Endothelial cell of umbilical vein (primary cell): ENCODE results near the gene ZNF649. TPM values are rescaled to one million over a fixed set of nuclear protein-coding genes. Genes with fewer than 3 reads are reported as not detected.

Source experiments
- BruUV-seq: library from RNA; stranded (reverse); fragments of 400-500 nt; replicated peaks from 2 replicates; lab custom pipeline; 2021; lab: Mats Ljungman, UMichigan
- CTCF ChIA-PET: fragments of 300-600, 350-600 bp; sonication (Branson Sonifier 250); formaldehyde crosslinking; loops from one replicate; lab custom pipeline; 2021; ENCODE audit warnings: antibody characterized with exemption, inconsistent platforms; lab: Charles Lee
- POLR2A ChIA-PET: fragments of 300-600, 350-600 bp; sonication (Branson Sonifier 250); formaldehyde crosslinking; loops from one replicate; lab custom pipeline; 2021; ENCODE audit warnings: antibody characterized with exemption, inconsistent platforms; lab: Charles Lee
- DNase-seq: peaks from one replicate; pipeline ENCODE4 v3.0.0-alpha.2; 2011; ENCODE audit warnings: low read depth, low spot score
- FAIRE-seq: peaks from 2 replicates; lab custom pipeline; 2011; peaks lifted over from hg19 to GRCh38; lab: Jason Lieb, UNC
- H2AFZ ChIP-seq: 2 replicates; pipeline ENCODE4 v1.6.0; 2012; ENCODE audit warnings: low read depth, low read length, control low read depth, inconsistent platforms
- H3K27ac ChIP-seq: 2 replicates; pipeline ENCODE4 v1.5.1; 2011; ENCODE audit warnings: low read depth, mild to moderate bottlenecking, control low read depth, low read length, moderate library complexity; ENCODE audit not compliant: insufficient read depth
- H3K27me3 ChIP-seq, 2 experiments: 2 replicates each; pipeline versions ENCODE4 v1.6.0 to v1.6.1; 2011; ENCODE audit warnings: low read length in 2 of 2, mixed read lengths in 1 of 2; ENCODE audit not compliant: control insufficient read depth in 2 of 2, insufficient read depth in 2 of 2
- H3K36me3 ChIP-seq, 2 experiments: 2 replicates in 1 of 2; 3 replicates in 1 of 2; pipeline ENCODE4 v1.5.1; 2011; ENCODE audit warnings: low read length in 2 of 2, mild to moderate bottlenecking in 1 of 2, moderate library complexity in 1 of 2; ENCODE audit not compliant: control insufficient read depth in 2 of 2, insufficient read depth in 2 of 2; ENCODE audit errors: extremely low read depth in 1 of 2
- H3K4me1 ChIP-seq: 3 replicates; pipeline ENCODE4 v1.5.1; 2011; ENCODE audit warnings: mild to moderate bottlenecking, low read length; ENCODE audit not compliant: control insufficient read depth, insufficient read depth; ENCODE audit errors: extremely low read depth
- H3K4me2 ChIP-seq: 2 replicates; pipeline ENCODE4 v1.6.1; 2011; ENCODE audit warnings: low read length, control low read depth, mixed read lengths; ENCODE audit not compliant: insufficient read depth
- H3K4me3 ChIP-seq, 3 experiments: fragments of 200-600 bp in 1 of 3; sonication (generic), shearing (Covaris generic) in 1 of 3; replicated peaks in 1 of 3; 2 replicates each; pipeline ENCODE4 v1.5.1; 2011 to 2016; ENCODE audit warnings: control low read depth in 3 of 3, low read length in 3 of 3, mild to moderate bottlenecking in 2 of 3, inconsistent platforms in 1 of 3, low read depth in 1 of 3, moderate library complexity in 1 of 3; ENCODE audit not compliant: insufficient read depth in 1 of 3
- H3K79me2 ChIP-seq: 2 replicates; pipeline ENCODE4 v1.6.0; 2012; ENCODE audit warnings: low read length, inconsistent platforms; ENCODE audit not compliant: control insufficient read depth, insufficient read depth
- H3K9ac ChIP-seq: replicated peaks from 2 replicates; pipeline ENCODE3; 2011; ENCODE audit warnings: low read length, control low read depth; ENCODE audit not compliant: insufficient read depth; ENCODE audit errors: extremely low read depth
- H3K9me1 ChIP-seq: replicated peaks from 3 replicates; pipeline ENCODE4 v1.6.0; 2011; ENCODE audit warnings: mild to moderate bottlenecking, low read length; ENCODE audit not compliant: control insufficient read depth, insufficient read depth; ENCODE audit errors: extremely low read depth
- H3K9me3 ChIP-seq: replicated peaks from 2 replicates; pipeline ENCODE4 v1.5.1; 2012; ENCODE audit warnings: low read length, inconsistent platforms; ENCODE audit not compliant: control insufficient read depth, insufficient read depth
- H4K20me1 ChIP-seq: replicated peaks from 2 replicates; pipeline ENCODE3; 2011; ENCODE audit warnings: mild to moderate bottlenecking, low read length; ENCODE audit not compliant: control insufficient read depth, insufficient read depth; ENCODE audit errors: extremely low read depth
- EZH2 ChIP-seq: IDR thresholded peaks from 2 replicates; pipeline ENCODE4 v1.6.1; 2012; ENCODE audit warnings: borderline replicate concordance, low read depth, mild to moderate bottlenecking, moderate library complexity, low read length, inconsistent platforms; ENCODE audit not compliant: severe bottlenecking
- FOS ChIP-seq: IDR thresholded peaks from 2 replicates; pipeline ENCODE4 v1.6.1; 2011; ENCODE audit warnings: mild to moderate bottlenecking, low read length, moderate library complexity, borderline replicate concordance; ENCODE audit not compliant: insufficient read depth
- GATA2 ChIP-seq: IDR thresholded peaks from 2 replicates; pipeline ENCODE4 v1.7.0; 2011; ENCODE audit warnings: low read depth, mild to moderate bottlenecking, moderate library complexity, mixed read lengths, low read length; ENCODE audit not compliant: insufficient read length, insufficient read depth
- JUN ChIP-seq: IDR thresholded peaks from 2 replicates; pipeline ENCODE4 v1.6.1; 2011; ENCODE audit warnings: borderline replicate concordance, low read depth; ENCODE audit not compliant: insufficient read length, insufficient read depth
- MYC ChIP-seq: IDR thresholded peaks from one replicate; pipeline ENCODE4 v1.6.1; 2011; ENCODE audit warnings: mild to moderate bottlenecking, low read depth, low read length
- POLR2A ChIP-seq: IDR thresholded peaks from 2 replicates; pipeline ENCODE4 v1.6.1; 2012; ENCODE audit warnings: low read depth, mild to moderate bottlenecking, control low read depth, low read length
- POLR2AphosphoS5 ChIP-seq: IDR thresholded peaks from 2 replicates; pipeline ENCODE4 v1.6.1; 2012; ENCODE audit warnings: low read depth, mild to moderate bottlenecking, control low read depth, low read length, moderate library complexity; ENCODE audit not compliant: insufficient read depth
- dilution Hi-C: fragments of 300-500 bp; cut with MboI; formaldehyde crosslinking; loops from one replicate; pipeline ENCODE4 v1.15.0; 2019; ENCODE audit warnings: low sequenced_read_pairs; ENCODE audit not compliant: extremely low pct_ligation_motif_present
- intact Hi-C: fragments of 100-400 bp; cut with micrococcal nuclease; formaldehyde crosslinking; loops from one replicate; pipeline ENCODE4 v1.10.0; 2022
- polyA plus RNA-seq, 4 experiments: library from polyadenylated mRNA; depleted of rRNA in 3 of 4; stranded (reverse) in 3 of 4; unstranded in 1 of 4; fragments of >200 nt; gene quantifications; 2 replicates each; pipeline versions ENCODE4 v1.2.1 to v1.2.3, GENCODE V29; 2011 to 2012; ENCODE audit warnings: missing spikeins in 1 of 4
- total RNA-seq: library from RNA; stranded (reverse); gene quantifications from 2 replicates; pipeline ENCODE4 v1.2.3, GENCODE V29; 2021
- TF ChIP-seq, protein P1 (sequence below), 2 donors: IDR thresholded peaks; 1 replicate in 1 of 2; 2 replicates in 1 of 2; pipeline ENCODE4 v1.5.1; 2011; ENCODE audit warnings: low read length in 2 of 2, mild to moderate bottlenecking in 2 of 2, moderate library complexity in 2 of 2, control low read depth in 1 of 2, inconsistent platforms in 1 of 2, low read depth in 1 of 2; ENCODE audit not compliant: insufficient read depth in 1 of 2; ENCODE audit errors: extremely low read depth in 1 of 2
- TF ChIP-seq, protein P2 (sequence below): IDR thresholded peaks from 2 replicates; pipeline ENCODE4 v1.6.1; 2011; ENCODE audit not compliant: insufficient read depth, insufficient read length

The ZNF649 gene
- total and polyA plus RNA-seq, 2 donors (not counting 3 experiments of a cell fraction or from before 2014, with no cell fraction given), result 2.0 to 8.6 TPM

DNA sequence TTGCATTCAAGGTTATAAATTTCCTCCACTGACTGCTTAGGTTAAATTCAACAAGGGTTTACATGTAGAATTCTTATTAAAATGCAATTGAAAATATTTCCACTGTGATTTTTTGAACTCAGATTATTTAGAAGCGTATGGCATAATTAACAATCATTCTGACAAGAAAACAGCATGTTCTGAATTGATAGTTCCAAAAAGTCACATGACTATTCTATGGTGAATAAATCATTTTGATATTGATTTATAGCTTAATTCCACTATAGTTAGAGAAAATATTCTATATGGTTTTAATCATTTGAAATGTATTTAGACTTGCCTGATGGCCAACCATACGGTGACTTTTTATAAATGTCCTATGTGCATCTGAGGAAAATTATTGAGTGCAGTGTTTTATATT is 20.1 kb downstream of the ZNF649 start:
- Histone ChIP-seq H3K4me1 (no peaks in the 10 kb centered on the region), H2AFZ (no peak overlapping the region), H4K20me1 (no peaks in the 10 kb centered on the region), H3K4me3 (no peak overlapping the region), H3K9me3 (peaks cover 5% of the 10 kb centered on the region), H3K9me1 (no peaks in the 10 kb centered on the region), H3K27ac (no peak overlapping the region), H3K27me3 (no peaks in the 10 kb centered on the region), H3K79me2 (no peaks in the 10 kb centered on the region), H3K36me3 (no peaks in the 10 kb centered on the region), H3K9ac (no peak overlapping the region), H3K4me2 (no peak overlapping the region)
- intact Hi-C loops, result no loop called here
- dilution Hi-C loops, result no loop called here
- no peak for DNase-seq
- CTCF ChIA-PET, result interaction anchor here (0.6 kb wide), 1 partner anchor 111 kb away, joined by 3 read pairs; no protein-coding TSS in a partner anchor
- no TSS peak for BruUV-seq
- POLR2A ChIA-PET, result no interaction called here
- no peak for FAIRE-seq
- TF ChIP-seq, protein P1, sequence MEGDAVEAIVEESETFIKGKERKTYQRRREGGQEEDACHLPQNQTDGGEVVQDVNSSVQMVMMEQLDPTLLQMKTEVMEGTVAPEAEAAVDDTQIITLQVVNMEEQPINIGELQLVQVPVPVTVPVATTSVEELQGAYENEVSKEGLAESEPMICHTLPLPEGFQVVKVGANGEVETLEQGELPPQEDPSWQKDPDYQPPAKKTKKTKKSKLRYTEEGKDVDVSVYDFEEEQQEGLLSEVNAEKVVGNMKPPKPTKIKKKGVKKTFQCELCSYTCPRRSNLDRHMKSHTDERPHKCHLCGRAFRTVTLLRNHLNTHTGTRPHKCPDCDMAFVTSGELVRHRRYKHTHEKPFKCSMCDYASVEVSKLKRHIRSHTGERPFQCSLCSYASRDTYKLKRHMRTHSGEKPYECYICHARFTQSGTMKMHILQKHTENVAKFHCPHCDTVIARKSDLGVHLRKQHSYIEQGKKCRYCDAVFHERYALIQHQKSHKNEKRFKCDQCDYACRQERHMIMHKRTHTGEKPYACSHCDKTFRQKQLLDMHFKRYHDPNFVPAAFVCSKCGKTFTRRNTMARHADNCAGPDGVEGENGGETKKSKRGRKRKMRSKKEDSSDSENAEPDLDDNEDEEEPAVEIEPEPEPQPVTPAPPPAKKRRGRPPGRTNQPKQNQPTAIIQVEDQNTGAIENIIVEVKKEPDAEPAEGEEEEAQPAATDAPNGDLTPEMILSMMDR (IDR thresholded peaks at IDR 0.05; ENCODE audit: extremely low read depth in 1 of 2, insufficient read depth in 1 of 2, low read depth in 1 of 2, low read length in 2 of 2), result no peak
- TF ChIP-seq JUN (no peak), FOS (no peak), POLR2AphosphoS5 (no peak), EZH2 (no peak), GATA2 (no peak), MYC (no peak), POLR2A (no peak)
- TF ChIP-seq, protein P2, sequence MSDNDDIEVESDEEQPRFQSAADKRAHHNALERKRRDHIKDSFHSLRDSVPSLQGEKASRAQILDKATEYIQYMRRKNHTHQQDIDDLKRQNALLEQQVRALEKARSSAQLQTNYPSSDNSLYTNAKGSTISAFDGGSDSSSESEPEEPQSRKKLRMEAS, result no peak
